HG03108 (cell line): ENCODE measurements around the gene NAP1L2.
A peak's percentile ranks its signal among the peaks of the same experiment; 100 is the strongest.
"Not testable (repeated sequence)": the region's sequence is repeated elsewhere in the genome, so short reads cannot be mapped to it uniquely, and the experiment has no call there.

Source experiments
- ATAC-seq: cut with Tn5 transposase; IDR thresholded peaks from one replicate; pipeline ENCODE4 v1.9.1; 2021; ENCODE audit warnings: moderate library complexity; ENCODE audit not compliant: unreplicated experiment

Gene NAP1L2, protein sequence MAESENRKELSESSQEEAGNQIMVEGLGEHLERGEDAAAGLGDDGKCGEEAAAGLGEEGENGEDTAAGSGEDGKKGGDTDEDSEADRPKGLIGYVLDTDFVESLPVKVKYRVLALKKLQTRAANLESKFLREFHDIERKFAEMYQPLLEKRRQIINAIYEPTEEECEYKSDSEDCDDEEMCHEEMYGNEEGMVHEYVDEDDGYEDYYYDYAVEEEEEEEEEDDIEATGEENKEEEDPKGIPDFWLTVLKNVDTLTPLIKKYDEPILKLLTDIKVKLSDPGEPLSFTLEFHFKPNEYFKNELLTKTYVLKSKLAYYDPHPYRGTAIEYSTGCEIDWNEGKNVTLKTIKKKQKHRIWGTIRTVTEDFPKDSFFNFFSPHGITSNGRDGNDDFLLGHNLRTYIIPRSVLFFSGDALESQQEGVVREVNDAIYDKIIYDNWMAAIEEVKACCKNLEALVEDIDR

DNA sequence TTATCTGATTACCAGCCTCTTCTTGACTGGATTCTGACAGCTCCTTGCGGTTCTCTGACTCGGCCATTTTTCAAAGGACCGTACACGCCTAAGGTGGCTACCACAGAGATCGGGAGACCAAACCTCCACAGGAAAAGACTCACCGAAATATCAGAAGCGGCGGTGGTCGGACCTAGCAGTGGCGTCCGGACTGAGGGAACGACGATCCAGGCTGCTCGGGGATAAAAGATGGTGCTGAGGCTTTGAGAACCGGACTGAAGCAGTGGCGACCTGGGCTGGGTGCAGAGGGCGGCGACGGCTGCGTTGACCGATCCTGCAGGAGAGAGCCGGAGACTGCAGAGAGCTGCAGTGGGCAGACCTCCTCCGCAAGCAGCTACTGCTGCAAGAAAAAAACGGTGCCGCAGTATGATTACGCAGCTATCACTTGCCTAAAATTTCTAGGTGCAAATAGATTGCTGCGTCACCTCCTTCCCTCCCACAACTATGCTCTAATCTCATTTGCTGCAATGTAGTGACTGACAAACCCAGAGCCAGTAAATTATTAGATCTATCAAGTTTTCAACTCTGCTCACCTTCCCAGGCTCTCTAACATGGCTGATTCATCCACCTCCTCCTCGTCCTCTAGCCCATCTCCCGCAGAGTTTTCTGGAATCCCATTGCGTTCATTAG is at the start of gene NAP1L2:
Gene NAP1L2, minus strand, starts transcription at position 426 of the 669 bp plus-strand sequence. Its CDS starts 359 bp downstream, at position 67.
- peak; percentile 85 for ATAC-seq

GRCh38 chrX:73262991-73263390 is 48.3 kb upstream of the NAP1L2 start:
- no peak for ATAC-seq

- ATAC-seq: no peak
Observed at GRCh38 chrX:73239242-73239641, 24.6 kb upstream of the NAP1L2 start.

- no peak for ATAC-seq
Observed at GRCh38 chrX:73217621-73218020, 3.0 kb upstream of the NAP1L2 start.

DNA sequence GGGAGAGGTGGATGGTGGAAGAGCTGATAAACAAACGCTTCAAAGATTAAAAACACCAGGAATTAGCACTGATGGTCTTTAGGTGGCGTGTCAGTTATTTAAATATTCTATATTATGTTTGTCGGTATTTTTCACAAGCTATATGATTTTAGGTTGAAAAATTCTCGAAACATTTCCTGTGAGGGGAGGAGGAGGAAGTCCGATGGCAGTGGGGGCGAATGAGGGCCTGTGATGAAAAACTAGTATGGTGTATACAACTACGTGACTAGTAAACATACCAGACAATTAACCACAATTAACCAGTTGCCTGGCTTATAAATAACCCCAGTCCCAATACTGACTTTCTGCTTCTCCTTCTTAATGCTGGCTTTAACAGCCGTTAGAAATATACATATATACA is 595 bp upstream of the NAP1L2 start:
- ATAC-seq: no peak

DNA sequence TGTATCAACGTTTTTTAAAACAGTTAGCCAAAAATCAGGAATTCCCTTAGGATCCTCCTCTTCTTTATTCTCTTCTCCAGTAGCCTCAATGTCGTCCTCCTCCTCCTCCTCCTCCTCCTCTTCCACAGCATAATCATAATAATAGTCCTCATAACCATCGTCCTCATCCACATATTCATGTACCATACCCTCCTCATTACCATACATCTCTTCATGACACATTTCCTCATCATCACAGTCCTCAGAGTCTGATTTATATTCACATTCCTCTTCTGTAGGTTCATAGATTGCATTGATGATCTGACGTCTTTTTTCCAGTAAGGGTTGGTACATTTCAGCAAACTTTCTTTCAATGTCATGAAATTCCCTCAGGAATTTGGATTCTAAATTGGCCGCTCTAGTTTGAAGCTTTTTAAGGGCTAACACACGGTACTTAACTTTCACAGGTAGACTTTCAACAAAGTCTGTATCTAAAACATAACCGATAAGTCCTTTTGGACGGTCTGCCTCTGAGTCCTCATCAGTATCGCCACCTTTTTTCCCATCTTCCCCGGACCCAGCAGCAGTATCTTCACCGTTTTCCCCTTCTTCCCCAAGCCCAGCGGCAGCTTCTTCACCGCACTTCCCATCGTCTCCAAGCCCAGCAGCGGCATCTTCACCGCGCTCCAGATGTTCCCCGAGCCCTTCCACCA is 771 bp downstream of the NAP1L2 start:
- no peak for ATAC-seq

- ATAC-seq: no peak
Observed at GRCh38 chrX:73206366-73206765, 8.3 kb downstream of the NAP1L2 start.

GRCh38 chrX:73182502-73183114 is 32.0 kb downstream of the NAP1L2 start:
- no peak for ATAC-seq

- ATAC-seq: not testable (repeated sequence)
Observed at GRCh38 chrX:73168945-73169344, 45.7 kb downstream of the NAP1L2 start.
